Keratinocyte (primary cell): Measurements from ENCODE around the gene SNRPF.

Source experiments
- CTCF ChIP-seq, 3 experiments: IDR thresholded peaks in 1 of 3; conservative IDR thresholded peaks in 1 of 3; optimal IDR thresholded peaks in 1 of 3; 2 replicates in 2 of 3; 3 replicates in 1 of 3; pipeline versions ENCODE3 to v1.5.1; 2011; ENCODE audit warnings: low read length in 3 of 3, mild to moderate bottlenecking in 3 of 3, moderate library complexity in 2 of 3, control low read depth in 1 of 3, inconsistent platforms in 1 of 3; ENCODE audit not compliant: insufficient read depth in 2 of 3; ENCODE audit errors: extremely low read depth in 1 of 3
- EZH2 ChIP-seq: IDR thresholded peaks from one replicate; pipeline ENCODE4 v1.6.1; 2012; ENCODE audit warnings: inconsistent platforms, mild to moderate bottlenecking, low read length, moderate library complexity

- no peak for TF ChIP-seq CTCF (optimal IDR thresholded peaks at IDR 0.05 in 1 of 3, IDR thresholded peaks at IDR 0.05 in 1 of 3, conservative IDR thresholded peaks at IDR 0.05 in 1 of 3; ENCODE audit: extremely low read depth in 1 of 3, insufficient read depth in 2 of 3, low read length in 3 of 3)
- no peak for TF ChIP-seq EZH2
Observed at GRCh38 chr12:95836630-95837239, 22.0 kb upstream of the SNRPF start.
